GM19455 (cell line): ENCODE data around the gene MYRF.

Experiments used
- ATAC-seq: cut with Tn5 transposase; IDR thresholded peaks from one replicate; pipeline ENCODE4 v1.9.1; 2021; ENCODE audit not compliant: unreplicated experiment

The MYRF gene

DNA sequence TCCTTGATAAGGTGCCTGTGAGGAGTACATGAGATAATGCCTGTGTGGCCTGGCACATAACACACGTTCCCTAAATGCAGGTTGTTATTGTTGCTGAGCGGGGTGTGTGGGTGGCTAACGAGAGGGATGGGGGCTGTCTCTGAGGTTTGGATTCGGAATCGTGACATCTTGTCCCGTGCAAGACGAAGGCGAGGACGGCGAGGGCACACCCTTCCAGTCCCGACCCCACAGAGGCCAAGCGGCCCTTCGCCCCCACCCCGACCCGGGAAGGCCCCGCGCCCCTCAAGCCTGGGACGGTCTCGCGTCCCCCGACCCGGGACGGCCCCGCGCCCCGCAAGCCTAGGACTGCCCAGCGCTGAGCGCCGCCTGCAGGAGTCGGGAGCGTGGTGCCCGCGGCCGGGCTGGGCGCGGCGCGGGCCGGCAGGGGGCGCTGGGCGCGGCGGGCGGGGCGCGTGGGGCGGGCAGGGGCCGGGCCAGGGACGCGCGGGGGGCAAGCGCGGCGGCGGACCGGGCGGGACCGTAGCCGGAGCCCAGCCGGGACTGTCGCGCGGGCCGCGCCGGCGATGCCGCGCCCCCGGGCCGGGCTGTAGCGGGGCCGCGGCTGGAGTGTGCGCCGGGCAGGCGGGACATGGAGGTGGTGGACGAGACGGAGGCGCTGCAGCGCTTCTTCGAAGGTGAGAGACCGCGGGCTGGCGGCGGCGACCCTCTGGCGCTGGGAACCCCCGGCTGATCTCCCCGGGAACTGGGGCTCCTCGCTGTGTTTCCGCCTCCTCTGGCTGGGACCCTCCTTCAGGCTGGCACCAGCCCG, at the start of gene MYRF:
TSS of gene MYRF (plus strand) at position 520 of the 808 bp plus-strand sequence. CDS start at position 629, 109 bp downstream.
- ATAC-seq, result no peak

- no peak for ATAC-seq
Measured at GRCh38 chr11:61702701-61703312, 49.6 kb upstream of the MYRF start.

DNA sequence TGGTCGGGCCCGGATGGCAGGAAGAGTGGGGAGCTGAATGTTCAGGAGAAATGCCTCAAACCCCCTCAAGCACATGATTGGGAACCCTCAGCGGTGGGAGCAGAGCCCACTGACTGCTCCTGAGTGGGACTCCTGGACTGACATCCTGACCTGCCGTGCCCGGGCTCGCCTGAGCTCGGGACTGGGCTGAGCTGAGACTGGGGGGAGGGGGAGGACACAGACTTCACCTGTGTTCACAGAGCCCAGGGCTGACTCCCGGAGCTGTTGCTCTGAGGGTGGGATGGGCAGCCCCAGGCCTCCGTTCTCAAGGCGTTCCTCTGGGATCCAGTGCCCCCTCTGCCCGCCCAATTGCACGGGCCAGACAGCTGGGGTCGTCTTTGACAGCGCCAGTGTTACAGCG, 47.6 kb upstream of the MYRF start:
- no peak for ATAC-seq

- no peak for ATAC-seq
Measured at GRCh38 chr11:61706452-61707400, 45.7 kb upstream of the MYRF start.

DNA sequence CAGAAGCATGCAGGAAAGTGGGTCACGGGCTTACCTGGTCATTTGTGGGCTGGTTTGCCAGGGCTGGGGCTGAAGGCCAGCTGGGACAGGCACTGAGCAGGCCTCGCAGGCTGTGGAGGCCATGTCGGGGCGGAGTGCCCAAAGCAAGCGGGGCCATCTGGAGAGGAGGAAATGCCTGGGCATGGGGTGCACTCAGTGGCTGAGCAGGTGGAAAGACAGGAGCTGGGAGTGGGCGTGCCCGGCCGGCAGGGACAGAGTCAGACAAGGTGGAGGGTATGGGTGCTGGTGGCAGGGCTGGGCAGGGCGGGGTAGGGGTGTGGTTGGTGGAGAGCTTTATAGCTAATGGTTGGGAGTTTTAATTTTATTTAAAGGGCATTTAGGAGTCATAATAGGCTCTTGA, 44.9 kb upstream of the MYRF start:
- ATAC-seq, result no peak

- no peak for ATAC-seq
Measured at GRCh38 chr11:61709110-61709509, 43.3 kb upstream of the MYRF start.

DNA sequence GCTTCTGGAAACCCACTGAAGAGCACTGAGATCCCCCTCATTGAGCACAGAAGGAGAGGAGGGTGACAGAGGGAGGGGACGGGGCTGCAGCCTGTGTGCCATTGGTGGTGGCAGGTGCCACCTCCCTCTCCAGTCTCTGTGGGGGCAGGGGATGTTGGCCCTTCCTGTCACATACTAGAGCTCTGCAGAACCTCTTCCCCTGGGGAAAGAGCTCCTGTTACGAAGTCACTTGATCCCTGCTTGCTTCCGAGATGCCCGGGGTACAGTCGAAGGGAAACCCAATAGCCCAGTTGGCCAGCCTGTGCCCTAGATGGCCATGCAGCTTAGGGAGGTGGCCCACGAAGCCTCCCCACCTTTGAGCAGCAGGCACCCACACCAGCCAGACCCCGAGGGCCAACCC, 42.9 kb upstream of the MYRF start:
- ATAC-seq, result no peak

GRCh38 chr11:61710019-61710418, 42.4 kb upstream of the MYRF start:
- no peak for ATAC-seq

GRCh38 chr11:61711037-61711436, 41.4 kb upstream of the MYRF start:
- ATAC-seq, result no peak

- ATAC-seq, result no peak
Measured at GRCh38 chr11:61711498-61711897, 40.9 kb upstream of the MYRF start.

GRCh38 chr11:61712314-61712713, 40.1 kb upstream of the MYRF start:
- ATAC-seq, result no peak

DNA sequence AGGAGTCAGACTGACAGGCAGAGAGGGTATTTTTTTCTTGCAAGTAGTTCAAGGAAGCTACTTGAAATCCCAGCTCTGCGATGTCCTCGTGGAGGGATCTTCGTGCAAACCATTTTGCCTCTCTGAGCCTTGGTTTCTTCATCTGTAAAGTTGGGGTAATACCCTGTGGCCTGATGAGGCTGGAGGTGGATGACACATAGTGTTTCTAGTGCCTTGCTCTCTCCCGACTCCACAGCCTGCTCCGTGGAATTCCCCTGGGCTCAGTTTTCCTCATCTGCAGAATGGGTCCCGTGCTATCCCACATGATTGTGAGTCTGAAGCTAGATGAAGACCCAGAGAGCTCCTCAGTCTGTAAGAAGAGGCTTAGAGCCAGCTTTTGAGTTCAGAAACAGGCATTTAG, 39.6 kb upstream of the MYRF start:
- no peak for ATAC-seq

GRCh38 chr11:61713464-61713863, 39.0 kb upstream of the MYRF start:
- no peak for ATAC-seq

DNA sequence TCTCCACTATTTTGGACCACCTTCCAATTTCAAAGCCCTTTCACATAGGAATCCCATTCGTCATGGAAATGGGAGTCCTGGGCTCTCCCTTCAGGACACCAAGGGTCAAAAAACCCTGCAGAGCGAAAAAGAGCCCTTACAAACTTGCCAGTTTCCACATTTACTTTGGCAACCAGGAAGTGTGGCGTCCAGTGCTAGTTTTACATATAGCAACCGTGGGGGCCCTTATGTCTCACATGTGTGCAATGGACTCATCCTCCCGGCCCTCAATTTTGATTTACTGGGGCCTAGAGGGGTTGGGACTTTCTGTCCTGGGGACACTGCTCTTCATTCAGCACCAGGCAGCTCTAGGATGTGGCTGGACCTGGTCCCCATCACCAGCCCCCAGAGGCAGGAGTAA, 38.5 kb upstream of the MYRF start:
- ATAC-seq, result no peak

- ATAC-seq, result no peak
Measured at GRCh38 chr11:61714316-61714715, 38.1 kb upstream of the MYRF start.

GRCh38 chr11:61714916-61715315, 37.5 kb upstream of the MYRF start:
- no peak for ATAC-seq

GRCh38 chr11:61715867-61716266, 36.6 kb upstream of the MYRF start:
- no peak for ATAC-seq

- no peak for ATAC-seq
Measured at GRCh38 chr11:61716478-61717285, 35.8 kb upstream of the MYRF start.

DNA sequence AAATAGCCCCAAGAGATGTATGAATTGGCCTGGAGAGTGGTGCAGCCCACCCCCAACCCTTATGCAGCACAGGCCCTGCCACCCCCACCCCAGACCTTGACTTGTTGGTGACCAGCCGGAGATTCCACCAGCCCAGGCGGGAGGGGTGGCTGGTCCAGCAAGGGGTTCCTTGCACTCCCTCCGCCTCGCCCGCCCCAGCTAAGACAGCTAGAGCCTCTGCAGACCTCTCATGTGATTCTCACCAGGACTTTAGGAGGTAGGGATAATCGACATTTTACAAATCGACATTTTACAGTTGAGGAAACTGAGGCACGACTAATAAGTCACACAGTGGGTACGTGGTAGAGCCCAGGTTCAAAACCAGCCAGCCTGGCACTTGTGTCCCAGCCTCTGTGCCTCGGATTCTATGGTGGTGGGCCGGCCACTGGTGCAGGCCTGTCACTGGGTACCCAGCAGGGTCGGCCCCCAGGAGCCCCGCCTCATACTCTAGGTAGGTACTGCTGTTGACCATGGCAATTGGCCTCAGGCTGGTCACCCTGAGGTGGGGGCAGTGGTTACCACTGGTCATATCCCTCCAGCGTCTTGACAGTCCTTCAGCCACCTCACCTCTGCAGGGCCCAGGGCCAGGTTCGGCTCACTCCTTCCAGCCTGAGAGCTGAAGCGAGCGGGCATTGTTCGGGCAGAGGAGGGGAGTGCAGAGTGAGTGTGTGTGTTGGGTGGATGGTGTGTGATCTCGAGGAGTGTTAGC, 35.0 kb upstream of the MYRF start:
- no peak for ATAC-seq

DNA sequence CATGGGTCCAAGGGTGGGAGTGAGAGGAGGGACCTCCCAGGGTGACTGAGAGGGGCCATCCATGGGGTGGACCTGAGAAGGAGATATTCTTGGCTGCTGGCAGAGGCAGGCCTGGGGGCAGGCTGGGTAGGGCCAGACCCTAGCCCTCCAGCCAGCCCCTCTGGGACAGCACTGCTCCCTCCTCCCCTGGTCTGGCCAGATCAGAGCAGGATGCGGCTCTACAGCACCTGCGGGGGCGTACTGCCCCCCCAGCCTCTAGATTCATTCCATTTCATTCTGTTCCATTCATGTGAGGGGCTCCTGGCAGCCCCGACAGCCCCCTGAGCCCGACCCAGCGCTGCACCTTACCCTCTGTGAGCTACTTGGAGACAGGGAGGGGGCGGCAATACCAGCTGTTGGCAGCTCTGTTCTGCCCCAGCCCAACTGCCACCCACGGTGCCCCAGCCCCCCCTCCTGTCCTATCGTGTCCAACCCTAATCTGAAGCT, 34.3 kb upstream of the MYRF start:
- ATAC-seq, result no peak
